HG03520 (cell line): Measurements from ENCODE around the gene TXNDC12.

Experiments used
- ATAC-seq: cut with Tn5 transposase; IDR thresholded peaks from one replicate; pipeline ENCODE4 v1.9.1; 2021; ENCODE audit warnings: mild to moderate bottlenecking, moderate library complexity; ENCODE audit not compliant: unreplicated experiment

The TXNDC12 gene

GRCh38 chr1:52002038-52002917 lies 52.7 kb downstream of the TXNDC12 start:
- peak; percentile 74 for ATAC-seq

DNA sequence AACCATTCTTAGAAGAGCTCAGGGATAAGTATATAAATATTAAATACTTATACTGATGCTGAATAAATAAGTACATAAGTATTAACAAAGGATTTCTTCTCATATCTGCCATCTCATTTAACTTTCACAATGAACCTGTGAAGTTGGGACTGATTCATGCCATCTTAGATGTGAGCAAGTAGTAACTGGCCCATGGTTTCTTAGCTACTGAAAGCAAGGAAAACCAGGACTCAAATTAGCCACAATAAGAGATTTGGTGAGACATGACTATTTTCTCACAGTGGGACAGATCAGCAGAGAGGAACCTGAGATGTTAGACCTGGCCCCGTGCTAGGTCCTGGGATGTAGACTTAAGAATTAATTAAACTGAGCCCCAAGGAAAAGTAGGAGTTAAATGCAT lies 56.3 kb downstream of the TXNDC12 start:
- ATAC-seq: no peak

DNA sequence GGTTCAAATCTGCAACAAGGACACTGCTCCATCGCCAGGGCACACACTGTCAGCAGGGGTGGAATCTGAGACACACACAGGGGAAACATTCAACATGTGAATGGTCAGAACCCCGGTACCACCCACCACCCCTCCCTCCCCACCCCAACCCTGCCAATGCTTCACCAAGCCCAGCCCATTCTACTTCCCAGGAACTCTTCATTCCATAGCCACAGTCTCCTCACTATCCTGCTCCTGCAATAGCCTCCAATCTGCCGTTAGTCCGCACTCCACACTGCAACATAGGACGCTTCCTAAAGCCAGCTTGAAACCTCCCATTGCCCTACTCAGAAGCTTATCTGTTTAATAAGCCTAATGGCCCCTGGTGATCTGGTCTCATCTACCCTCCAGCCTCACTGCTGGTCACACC lies 57.0 kb downstream of the TXNDC12 start:
- no peak for ATAC-seq

DNA sequence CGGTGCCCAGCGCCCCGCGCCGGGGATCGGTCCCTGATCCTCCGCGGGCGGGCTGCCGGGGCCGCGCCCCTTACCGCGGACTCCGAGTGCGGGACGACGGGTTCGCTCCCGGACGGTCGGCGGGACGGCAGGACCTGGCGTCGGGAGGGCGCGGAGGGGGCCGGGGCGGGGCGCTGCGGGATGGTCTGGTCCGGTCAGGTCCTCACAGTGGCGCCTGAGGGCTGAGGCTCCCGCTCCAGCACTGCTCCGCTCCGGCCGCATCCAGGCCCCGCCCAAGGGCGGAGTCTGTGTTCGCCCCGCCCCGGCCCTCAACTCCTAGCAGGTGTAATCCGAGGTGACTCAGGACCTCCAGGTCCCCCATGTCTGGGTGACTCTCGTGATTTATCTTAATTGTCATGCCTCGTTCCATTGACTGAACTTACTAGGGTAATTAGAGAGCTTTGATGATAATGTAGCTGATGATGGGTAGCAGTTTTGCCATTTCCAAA lies 64.5 kb downstream of the TXNDC12 start, which contains the start of gene RAB3B:
RAB3B (minus strand) TSS at position 223 of the 488 bp plus-strand sequence. CDS start 13,583 bp downstream, outside the sequence.
- ATAC-seq: peak; percentile 82

GRCh38 chr1:51989582-51990477 lies 65.2 kb downstream of the TXNDC12 start:
- ATAC-seq: no peak

DNA sequence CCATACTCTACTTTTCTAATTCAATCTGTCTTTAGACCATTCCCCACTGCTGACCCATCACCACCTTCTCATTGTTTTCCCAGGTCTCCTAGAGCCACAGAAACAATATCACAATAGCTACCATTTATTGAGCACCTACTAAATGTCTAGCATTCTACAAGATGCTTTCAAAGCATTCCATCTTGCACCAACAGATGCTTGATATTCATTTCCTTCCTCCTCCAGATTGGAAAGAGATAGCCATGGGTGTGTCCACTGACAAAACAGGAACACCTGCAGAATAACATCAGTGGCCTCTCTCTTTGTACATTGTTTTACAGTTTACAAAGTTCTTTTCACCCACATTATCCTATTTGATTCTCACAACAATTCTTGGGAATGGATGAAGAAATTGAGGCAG lies 66.7 kb downstream of the TXNDC12 start:
- no peak for ATAC-seq

GRCh38 chr1:51986718-51987117 lies 68.3 kb downstream of the TXNDC12 start:
- no peak for ATAC-seq

DNA sequence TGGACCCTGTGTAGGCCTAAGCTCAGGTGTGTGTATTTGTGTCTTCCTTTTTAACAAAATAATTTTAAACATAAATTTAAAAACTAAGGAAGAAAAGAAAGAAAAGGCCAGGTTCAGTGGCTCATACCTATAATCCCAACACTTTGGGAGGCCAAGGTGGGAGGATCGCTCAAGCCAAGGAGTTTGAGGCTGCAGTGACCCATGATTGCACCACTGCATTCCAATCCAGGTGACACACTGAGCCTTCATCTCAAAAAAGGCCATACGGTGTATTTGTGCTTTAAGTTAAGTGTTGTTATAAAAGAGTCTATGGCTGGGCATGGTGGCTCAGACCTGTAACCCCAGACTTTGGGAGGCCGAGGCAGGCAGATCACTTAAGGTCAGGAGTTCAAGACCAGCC lies 72.8 kb downstream of the TXNDC12 start:
- ATAC-seq: no peak

DNA sequence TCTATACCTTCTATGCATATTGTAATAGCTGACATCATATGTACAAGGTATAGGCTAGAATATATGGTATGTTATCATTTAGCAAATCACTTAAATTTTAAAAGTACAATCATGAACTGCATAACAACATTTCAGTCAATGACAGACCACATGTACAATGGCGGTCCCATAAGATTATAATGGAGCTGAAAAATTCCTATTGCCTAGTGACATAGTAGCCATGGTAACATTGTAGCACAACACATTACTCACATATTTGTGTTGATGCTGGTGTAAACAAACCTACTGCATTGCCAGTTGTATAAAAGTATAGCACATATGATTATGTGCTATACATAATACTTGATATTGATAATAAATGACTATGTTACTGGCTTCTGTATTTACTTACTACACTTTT lies 73.4 kb downstream of the TXNDC12 start:
- no peak for ATAC-seq

GRCh38 chr1:51978099-51978498 lies 76.9 kb downstream of the TXNDC12 start:
- no peak for ATAC-seq

- no peak for ATAC-seq
Observed at GRCh38 chr1:51976846-51977602, 78.0 kb downstream of the TXNDC12 start.

DNA sequence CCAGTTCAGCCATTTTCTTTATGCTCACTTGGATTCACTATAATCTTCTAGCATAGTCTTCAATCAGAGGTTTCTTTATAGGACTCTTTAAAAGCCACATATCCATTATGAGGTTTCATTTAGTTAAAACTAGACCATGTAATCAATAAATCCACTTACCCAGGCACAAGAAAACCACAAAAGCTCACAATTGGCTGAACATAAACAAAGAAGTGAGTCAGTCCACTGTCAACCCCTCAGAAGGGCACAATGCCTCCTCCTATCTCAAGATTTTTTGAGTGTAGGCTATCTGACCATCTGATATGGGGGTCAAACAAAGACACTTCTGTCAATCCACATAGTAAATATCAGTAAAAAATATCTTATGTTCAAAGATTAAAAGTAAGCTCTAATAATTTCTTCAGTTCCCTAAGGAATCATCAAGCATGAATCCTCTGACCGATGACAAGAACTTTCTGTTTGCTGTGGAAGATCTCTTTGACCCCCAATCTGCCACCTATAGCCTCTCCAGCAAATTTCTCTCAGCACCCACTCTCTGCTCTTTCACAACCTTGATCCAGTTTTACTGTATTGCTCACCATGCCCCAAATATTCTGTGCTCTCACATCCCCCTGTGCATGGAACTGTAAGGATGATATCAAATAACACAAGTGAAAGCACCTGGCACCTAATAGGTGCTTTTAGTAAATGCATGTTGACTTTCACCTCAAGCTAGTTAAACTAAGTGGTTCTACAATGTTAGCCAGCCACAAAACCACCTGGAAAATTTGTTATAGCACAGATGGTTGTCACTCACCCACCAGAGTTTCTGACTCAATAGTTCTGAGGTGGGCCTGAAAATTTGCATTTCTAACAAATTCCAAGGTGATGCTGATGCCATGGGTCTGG lies 81.2 kb downstream of the TXNDC12 start:
- no peak for ATAC-seq
